Fibroblast of lung (primary cell): ENCODE results near the gene RAB3A.

Experiments used
- CTCF ChIP-seq, 2 donors: IDR thresholded peaks in 1 of 2; conservative IDR thresholded peaks in 1 of 2; 1 replicate in 1 of 2; 2 replicates in 1 of 2; pipeline ENCODE4 v1.5.1; 2011 to 2012; ENCODE audit warnings: low read length in 2 of 2, control low read depth in 1 of 2, inconsistent platforms in 1 of 2, low read depth in 1 of 2, mild to moderate bottlenecking in 1 of 2
- EZH2 ChIP-seq: IDR thresholded peaks from 2 replicates; pipeline ENCODE4 v1.5.1; 2012; ENCODE audit warnings: low read length, control low read depth, mild to moderate bottlenecking; ENCODE audit errors: missing control alignments

- TF ChIP-seq CTCF (conservative IDR thresholded peaks at IDR 0.05 in 1 of 2, IDR thresholded peaks at IDR 0.05 in 1 of 2; ENCODE audit: low read depth in 1 of 2, low read length in 2 of 2): no peak
- TF ChIP-seq EZH2: no peak
Observed at GRCh38 chr19:18252370-18252717, 48.5 kb upstream of the RAB3A start.
